SHP77 treated with DMSO at 0.1 percent for 48 hours (cell line): Measurements from ENCODE around the gene ZCCHC2.
A peak's percentile ranks its signal among the peaks of the same experiment; 100 is the strongest.

ENCODE experiments used
- DNase-seq: peaks from one replicate; lab custom pipeline; 2025; lab: John Stamatoyannopoulos, UW

Gene ZCCHC2

DNA sequence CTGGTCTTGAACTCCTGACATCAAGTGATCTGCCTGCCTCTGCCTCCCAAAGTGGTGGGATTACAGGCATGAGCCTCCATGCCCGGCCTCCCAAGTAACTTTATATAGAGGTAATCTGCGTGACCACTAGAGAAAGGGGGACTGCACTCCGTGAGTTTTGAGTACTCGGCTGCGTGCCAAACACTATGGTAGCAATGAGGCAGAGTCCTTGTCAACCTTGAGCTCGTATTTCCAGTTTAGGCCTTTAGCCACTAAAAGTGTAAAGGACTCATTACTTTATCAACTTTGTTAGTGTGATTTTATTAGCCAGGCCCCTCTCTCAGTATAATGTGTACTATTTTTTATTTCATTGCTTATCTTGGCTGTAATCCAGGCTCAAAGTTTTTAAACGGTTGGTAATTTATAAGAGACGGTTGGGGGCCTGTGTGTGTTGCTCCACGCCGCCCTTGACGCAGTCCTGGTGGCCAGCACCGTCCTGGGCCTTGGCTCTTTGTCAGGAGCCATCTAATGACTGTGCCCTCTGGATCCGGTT, 56.2 kb downstream of the ZCCHC2 start:
- no peak for DNase-seq

DNA sequence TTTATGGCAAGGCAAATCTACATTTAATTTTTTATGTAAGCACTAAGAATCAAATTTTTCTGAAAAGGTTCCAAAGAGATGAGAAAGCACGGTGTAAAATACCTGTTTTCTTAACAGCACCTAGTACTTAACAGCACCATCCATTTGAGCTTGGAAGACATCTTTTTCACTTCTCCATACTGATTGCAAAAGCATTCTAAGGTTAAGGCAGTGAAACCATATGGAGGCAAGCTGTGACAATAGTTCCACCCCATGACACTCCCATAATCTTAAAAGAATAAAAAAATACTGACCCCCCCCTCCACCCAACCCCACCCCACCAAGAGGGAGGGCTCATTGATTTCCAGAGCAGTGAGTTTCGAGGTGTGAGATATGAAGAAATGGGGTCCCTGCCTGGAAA, 60.6 kb downstream of the ZCCHC2 start:
- DNase-seq, result no peak

DNA sequence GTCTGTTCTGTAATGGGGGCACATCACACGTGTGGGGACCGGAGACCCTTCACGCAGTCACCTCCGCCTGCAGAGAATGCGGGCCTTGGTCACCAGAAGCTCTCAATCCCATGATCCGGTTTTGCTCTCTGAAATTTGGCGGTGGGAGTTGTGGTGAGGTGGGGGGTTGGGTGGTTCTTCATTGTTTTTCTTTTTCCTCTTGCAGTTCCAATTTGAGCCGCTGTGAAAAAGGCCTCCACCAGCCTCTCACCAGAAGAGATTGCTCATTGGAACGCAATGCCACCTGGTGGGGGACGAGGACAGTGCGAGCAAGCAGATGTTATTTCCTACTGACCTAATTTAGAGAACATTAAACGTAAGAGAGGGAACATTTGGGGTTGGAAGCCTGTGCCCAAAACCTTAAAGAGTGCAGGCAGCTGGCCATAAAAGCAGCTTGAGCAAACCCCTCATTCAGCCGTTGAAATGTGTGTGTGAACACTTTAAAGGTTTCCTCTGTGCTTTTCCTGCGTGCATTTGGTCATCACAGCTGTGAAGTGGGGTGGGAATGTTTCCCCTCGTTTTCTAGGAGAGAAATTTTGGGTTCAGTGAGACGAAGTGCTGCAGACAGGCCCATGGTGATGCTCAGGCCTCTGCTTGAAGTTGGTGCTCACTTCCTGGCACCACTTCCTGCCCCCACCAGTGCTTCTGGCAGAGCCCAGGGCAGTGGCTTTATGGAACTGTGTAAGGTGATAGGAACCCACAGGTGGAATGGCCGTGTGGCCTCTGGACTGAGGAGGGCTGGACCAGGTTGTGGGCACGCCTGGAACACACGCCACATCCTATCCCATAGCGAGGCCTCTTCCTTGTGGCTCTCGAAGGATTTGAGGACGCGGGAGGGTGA, 61.7 kb downstream of the ZCCHC2 start:
- DNase-seq, result no peak

DNA sequence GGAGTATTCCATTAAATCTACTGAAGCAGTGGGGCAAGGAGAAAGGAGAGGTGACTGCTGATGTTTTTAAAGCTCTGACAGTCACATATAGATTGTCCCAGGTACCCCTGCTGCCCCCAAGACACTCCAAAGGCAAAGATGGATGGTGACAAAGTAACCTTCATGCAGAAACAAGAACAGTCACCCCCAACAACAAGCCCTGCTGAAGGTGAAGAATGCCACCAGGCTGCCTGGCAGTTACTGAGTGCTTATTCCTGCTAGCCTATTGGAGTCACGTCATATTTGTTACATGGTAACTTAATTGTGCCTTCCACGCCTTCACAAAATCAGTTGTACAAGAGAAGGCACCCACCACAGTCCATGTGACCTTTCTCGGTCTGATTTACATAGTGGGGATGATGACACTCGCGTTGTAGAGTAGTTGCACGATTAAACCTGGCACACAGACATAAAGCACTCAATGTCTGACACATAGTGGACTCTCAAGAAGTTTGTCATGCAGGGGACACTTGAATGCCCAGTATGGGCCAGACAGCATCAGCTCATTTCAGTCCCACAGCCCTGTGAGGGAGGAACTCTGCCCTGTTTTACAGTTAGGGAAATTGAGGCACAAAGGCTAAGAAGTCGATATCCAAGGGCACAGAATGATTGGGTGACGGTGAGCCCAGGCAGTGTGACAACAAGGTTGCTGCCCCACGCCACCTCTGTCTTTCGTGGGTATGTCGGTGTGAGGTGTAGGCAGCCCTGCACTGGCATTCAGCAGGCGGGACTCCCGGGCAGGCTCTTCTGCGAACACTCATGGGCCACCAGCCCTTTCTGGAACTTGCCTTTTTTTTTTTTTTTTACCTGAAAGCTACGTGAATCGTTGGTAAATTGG, 62.7 kb downstream of the ZCCHC2 start:
- DNase-seq, result no peak

DNA sequence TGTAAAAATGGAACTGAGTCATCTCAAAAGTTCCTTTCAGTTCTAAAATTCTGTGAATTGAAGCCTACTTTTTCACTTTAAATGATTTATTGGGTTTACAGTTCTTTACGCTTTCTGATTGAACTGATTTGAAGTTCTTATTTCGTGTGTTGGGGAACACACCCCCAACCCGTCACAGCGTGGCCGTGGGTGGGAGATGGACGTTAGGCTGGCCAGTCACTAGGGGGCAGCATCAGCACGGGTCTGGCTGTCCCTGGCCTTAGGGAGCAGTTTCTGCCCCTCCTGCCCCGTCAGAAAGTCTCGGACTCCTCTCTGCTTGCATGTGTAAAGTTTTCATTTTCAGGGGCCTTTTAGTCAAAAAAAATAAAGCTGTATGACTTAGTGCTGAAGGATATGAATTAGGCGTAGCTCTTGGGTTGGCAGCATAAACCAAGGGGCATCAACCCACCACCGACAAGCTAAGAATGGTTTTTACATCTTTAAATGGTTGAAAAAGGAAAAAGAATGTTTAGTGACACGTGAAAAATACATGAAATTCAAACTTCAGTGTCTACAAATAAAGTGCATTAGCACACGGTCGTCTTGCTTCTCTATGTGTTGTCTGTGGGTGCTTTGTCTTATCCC, 63.4 kb downstream of the ZCCHC2 start:
- peak; percentile 18 for DNase-seq

DNA sequence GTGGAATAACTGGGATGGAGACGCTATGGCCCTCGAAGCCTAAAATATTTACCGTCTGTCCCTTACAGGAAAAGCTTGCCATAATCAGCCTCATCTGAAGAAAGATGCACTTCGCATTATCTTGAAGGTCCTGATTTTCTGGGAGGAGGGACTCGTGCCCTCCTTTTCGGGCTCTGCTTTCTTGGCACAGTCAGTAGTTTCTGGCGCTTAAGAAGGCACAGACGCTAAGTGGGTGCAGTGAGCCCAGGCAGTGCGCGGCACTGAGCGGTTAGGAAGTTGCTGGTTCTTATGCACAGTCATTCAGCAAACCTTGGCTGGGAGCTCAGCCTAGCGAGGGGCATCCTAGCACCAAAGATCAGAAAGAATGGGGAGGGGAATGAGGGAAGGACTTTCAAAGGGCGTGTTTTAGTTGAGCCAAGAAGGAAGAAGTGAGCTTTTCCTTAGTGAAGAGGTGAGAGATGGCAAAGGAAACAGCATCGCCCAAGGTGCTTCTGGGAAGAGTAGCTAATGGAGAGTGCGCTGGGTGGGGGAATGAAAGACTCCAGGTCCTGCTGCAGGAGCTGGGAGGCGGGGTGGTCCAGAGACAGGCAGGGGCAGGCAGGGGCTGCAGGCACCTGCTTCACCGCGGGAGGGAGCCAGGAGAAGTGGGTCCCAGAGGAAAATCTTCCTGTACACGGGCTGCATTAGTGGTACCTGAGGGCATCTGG, 64.1 kb downstream of the ZCCHC2 start:
- DNase-seq, result no peak

DNA sequence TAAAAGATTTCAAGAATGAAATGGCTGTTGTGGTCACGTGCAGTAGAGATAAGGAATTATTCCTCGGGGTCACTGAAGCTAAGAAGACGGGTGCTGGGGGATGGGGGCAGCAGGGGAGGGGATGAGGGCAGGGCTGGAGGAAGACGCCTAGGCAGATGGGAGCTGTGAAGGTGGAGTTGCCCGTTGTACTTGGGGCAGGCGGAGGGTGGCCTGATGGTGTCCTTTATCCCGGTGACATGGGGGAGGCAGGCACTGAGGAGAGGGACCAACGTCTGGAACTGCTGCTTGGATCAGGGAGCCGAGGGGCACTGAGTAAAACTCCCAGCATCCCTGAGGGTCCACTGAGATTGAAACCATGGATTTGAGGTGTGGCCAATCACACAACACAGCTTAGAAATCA, 64.9 kb downstream of the ZCCHC2 start:
- no peak for DNase-seq

DNA sequence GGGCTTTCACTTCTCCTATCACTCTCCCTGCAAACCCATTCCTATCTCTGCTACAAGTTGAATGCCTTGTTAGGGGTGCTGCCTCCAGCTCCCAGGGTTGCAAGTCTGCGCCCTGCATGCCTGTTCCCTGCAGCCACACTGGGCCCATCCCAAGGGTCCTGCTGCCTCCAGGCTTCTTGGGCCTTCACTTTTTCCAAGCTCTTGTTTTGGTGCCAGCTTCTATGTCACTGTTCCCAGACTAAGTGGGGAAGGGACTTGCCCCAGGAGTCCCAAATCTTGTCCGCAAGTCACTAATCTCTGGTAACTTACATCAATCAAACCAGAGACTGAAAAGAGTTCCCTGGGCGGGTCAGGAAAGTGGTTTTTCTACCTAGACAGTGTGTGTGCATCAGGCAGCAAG, 65.4 kb downstream of the ZCCHC2 start:
- DNase-seq, result no peak

DNA sequence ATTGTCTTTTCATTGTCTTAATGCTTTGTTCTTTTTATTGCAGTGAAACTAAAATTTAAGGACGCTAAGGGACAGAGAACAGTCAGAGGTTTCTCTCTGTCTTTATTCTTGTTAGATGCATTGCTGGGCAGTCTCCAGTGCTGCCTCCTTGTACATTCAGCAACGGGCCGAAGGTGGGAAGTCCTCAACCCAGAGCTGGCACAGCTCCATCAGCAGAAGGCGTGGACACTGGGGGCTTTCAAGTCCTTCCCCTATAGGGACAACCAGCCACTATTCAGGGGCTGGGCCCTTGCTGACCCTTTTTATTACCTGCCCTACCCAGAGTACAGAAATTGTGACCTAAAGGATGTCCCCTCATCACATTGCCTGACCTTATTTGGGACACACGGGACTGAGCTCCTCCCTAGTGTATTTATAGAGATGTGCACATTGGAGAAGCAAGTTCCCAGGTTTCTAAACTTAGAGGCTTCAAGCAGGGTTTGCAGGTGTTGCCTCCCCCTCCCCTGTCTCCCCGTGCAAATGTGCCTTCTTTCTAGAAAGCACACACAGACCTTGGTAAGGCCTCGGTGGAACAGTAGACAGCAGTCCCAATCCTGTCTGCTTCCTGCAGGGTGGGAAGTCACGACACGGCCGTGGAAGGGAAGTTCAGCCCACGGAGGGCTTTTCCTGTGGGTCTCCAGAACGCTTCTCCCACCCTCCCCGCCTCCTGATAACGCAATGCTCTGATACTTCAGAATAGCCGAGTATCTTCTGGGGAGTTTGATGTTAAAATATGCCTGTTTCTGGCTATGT, 68.2 kb downstream of the ZCCHC2 start:
- DNase-seq, result no peak

DNA sequence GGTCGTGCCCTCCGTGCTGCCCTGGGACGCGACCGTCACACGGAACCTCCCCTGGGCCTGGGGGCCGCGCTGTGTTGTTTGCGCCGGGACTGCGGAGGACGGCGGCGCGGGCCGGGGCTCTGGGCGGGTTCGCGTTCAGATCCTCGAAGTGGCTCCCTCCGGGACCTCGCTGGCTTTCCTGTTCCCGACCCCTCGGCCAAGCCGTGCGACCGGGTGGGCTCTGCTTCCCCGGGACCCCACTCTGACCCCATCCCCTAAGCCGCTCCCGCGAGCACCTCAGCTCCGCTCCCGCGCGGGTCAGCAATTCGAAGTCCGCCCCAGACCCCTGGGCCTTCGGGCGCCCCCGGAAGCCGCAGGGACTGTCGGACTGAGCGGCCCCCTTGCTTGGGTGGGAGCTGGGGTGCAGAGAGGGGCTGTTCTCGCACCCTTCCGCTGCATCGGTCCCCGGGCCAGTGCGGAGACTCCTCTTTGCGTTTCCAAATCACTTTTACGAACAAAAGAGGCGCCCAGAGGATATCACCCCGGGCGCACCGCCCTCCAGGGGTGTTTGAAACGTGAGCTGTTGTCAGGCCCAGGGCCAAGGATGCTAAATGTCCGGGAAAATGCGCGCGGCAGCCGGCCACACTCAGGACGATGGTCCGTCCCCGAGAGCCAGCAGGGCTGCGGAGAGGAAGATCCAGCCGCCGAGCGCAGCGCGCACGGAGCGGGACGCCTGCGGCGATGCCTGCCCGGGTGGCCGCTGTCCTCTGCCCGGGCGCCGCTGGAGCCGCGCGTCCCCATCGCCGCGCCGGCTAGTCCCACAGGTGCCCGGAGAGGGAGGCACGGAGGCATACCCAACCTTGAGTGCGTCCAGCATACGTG, 73.5 kb downstream of the ZCCHC2 start:
- no peak for DNase-seq

DNA sequence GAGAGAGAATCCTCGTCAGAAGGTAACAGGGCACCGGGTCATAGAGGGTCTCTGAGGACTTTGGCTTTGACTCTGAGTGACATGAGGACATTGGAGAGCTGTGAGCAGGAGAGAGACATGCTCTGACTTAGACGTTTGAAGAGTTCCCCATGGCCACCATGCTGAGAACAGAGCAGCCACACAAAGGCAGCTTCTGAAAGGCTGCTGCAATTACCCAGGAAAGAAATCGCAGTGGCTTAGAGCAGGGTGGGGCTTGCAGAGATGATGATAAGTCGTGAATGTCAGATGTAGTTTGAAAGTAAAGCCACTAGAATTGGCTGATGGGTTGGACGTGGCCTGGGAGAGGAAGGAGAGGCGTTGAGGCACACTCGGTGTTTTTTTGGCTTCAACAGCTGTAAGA, 79.0 kb downstream of the ZCCHC2 start:
- no peak for DNase-seq

DNA sequence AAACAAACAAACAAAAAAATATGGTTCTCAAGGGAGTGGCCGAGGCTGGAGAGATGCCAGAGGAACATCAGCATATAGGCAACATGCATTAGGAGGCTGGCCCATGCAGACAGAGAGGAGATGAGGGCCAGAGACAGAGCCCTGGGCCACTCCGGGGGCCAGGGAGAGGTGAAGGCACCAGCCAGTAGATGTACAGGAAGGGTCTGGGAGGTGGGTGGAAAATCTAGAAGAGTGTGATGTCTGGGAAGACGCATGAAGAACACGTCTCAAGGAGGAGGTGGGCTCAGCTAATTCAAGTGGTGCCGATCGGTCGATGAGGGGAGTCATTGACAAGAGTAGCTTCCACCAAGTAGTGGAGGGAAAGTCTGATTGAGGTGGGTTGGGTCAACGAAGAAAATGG, 79.9 kb downstream of the ZCCHC2 start:
- no peak for DNase-seq

DNA sequence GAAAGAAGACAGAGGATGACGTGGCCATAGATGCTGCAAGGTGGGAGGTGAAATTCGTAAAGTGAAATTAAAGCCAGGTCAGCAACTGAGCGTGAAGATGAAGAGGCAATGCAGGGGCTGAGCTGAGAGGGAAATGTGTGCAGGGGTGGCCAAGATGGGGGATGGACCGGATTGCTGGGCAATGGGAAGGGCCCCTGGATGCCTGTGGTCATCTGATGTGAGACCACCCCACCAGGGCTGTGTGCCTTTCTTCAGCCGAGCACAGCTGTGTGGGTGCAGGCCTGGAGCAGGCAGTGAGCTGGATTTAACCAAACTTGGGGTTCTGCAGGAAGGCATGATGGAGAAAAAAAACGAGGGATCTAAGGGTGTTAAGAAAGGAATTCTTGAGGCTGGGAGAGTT, 80.4 kb downstream of the ZCCHC2 start:
- no peak for DNase-seq

DNA sequence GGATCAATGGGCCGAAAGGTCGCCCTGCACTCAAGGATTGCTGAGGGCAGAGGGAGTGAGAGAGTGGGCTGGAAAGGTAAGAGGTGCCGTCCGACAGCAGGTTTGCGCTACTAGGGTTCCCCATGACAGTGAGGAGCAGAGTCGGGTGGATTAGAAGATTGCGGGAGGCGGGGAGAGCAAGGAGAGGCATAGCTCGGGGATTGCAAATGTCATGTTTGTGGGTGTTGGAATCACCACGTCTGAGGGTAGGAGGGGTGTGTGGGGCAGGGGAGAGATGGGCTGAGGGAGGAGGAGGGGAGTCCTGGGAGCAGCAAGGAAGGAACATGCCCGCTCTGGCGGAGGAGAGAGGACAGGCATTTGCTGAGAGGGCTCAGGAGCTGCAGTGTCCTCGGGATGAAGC, 81.2 kb downstream of the ZCCHC2 start:
- no peak for DNase-seq

DNA sequence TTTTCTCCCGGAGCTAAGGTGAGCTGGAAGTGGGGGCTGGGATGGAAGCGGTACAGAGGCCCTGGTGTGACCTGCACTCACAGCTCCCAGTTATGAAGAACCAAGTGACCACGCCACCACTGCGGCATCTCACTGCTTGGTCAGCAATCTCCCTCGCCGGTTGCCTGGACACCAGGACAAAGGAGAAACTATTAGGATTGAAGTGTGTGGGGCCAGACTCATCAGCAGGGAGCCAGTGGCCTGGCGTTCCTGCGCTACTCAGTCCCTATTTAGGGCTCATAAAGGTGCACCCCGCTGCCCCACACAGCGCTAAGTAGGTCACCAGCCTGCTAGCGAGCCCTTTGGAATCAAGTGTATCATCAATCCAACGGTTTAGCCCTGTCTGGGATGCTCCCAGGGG, 82.9 kb downstream of the ZCCHC2 start:
- DNase-seq, result no peak

DNA sequence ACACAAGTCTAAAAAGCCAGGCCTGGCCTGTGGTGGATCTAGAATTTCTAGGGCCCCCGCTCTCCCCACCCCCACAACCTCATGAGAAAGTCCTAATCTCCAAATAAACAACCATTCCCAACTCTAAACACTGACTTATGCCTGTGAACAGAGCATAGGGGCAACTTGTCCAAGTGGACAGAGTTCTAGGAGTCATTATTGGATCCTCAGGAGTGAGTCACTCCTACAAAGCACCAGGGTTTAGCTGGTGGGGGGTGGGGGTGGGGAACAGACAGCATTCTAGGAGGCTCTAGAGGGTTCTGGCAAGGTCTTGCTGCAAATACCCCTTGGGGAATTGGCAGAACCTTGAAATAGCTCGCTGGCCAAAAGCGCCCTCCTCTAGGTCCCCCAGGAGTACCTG, 83.3 kb downstream of the ZCCHC2 start:
- DNase-seq, result no peak

DNA sequence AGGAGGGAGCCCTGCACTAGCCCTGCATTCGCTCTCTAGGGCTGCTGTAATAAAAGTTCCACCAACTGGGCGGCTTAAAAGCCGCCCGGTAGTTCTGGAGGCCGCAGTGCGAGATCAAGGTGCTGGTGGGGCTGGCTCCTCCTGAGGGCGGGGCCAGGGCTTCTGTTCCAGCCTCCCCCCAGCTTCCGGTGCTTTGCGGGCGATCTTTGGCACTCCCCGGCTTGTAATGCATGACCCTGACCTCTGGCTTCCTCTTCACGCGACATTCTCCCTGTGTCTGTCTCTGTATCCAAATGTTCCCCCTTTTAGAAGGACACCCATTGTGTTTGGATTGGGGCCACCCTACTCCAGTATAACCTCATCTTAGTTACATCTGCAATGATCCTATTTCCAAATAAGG, 84.5 kb downstream of the ZCCHC2 start:
- no peak for DNase-seq

DNA sequence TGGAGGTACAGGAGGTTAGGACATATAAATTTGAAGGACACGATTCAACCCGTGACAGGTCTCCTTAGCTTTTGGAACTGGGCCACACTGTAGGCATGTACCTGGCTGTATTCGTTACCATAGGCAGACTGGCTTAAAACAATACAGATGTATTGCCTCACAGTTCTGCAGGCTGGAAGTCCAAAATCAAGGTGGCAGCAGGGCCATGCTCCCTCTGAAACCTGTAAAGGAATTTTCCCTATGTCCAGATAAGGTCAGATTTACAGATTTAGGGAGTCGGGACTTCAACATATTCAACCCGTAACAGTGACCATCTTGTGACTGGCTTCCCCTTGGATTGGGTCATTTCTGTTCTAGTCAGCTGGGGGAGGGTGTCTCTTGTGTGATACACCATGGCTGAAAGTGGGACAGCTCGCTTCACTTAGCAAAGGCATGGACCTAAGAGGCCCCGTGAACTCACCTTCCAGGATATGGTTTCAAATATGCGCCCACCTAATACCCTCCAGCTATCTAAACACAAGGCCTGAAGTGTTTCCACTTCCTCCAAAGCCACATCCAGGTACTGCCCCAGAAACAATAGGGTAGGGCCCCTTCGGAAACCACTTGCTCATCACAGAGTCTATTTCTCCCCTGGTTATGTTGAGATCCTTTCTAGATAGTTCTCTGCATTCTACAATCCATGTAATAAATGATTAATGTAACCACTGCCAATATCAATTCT, 85.0 kb downstream of the ZCCHC2 start:
- no peak for DNase-seq

DNA sequence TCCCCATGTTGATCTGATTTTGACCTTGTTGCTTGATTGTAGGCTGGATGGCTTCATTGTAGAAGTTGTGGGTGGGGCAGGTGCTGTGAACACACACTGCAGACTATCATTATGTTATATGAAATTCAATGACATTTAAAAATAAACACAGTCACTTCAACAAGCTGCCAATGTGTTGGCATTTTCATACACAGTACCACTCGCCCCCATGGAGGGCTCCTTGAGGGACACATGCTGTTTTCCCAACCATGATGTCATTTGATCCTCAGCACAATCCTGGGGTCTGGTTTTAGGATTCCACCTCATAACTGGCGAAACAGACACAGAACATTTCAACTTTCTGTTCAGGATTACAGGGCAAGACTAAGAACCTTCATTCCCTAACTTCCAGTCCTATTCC, 86.9 kb downstream of the ZCCHC2 start:
- no peak for DNase-seq

DNA sequence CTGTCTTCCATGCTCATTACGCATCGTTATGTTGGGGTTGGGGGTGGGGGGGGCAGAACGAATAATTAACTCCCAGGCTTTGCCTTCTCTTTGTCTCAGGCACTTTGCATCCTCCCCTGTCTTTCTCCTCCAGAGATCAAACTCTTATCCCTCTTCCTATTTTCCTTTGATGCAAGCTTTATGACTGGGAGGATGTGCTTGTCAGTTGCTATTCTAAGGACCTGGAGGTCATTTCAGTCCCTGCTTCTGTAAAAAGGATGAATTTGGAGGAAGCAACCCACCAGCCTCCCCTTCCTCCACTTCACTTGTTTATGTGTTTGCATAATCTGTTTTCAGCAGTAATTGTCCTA, 87.5 kb downstream of the ZCCHC2 start:
- DNase-seq, result no peak
